Ishikawa (cell line): ENCODE results near the gene NUB1.

Experiments
- CEBPB ChIP-seq: IDR thresholded peaks from 2 replicates; pipeline ENCODE4 v1.6.1; 2012
- CREB1 ChIP-seq: IDR thresholded peaks from 2 replicates; pipeline ENCODE4 v1.6.1; 2012; ENCODE audit warnings: low read depth
- EGR1 ChIP-seq: IDR thresholded peaks from 2 replicates; pipeline ENCODE4 v1.6.1; 2012
- EP300 ChIP-seq: IDR thresholded peaks from 2 replicates; pipeline ENCODE4 v1.6.1; 2012; ENCODE audit warnings: borderline replicate concordance
- FOXM1 ChIP-seq: IDR thresholded peaks from 2 replicates; pipeline ENCODE4 v1.6.1; 2012; ENCODE audit warnings: low read depth, borderline replicate concordance
- NFIC ChIP-seq: IDR thresholded peaks from 2 replicates; pipeline ENCODE4 v1.6.1; 2012
- RAD21 ChIP-seq: IDR thresholded peaks from 2 replicates; pipeline ENCODE4 v1.6.1; 2012; ENCODE audit warnings: low read depth
- TAF1 ChIP-seq: IDR thresholded peaks from 2 replicates; pipeline ENCODE4 v1.6.1; 2012; ENCODE audit warnings: low read depth, mild to moderate bottlenecking
- TCF12 ChIP-seq: IDR thresholded peaks from 2 replicates; pipeline ENCODE4 v1.6.1; 2012; ENCODE audit warnings: low read depth
- TEAD4 ChIP-seq: IDR thresholded peaks from 2 replicates; pipeline ENCODE4 v1.6.1; 2012
- YY1 ChIP-seq: IDR thresholded peaks from 2 replicates; pipeline ENCODE4 v1.6.1; 2012; ENCODE audit warnings: low read depth
- ZBTB7A ChIP-seq: IDR thresholded peaks from 2 replicates; pipeline ENCODE4 v1.6.1; 2012; ENCODE audit warnings: low read depth
- TF ChIP-seq, protein P1 (sequence below): IDR thresholded peaks from 2 replicates; pipeline ENCODE4 v1.6.1; 2012
- TF ChIP-seq, protein P2 (sequence below): IDR thresholded peaks from 2 replicates; pipeline ENCODE4 v1.6.1; 2012; ENCODE audit warnings: low read depth, mild to moderate bottlenecking
- TF ChIP-seq, protein P3 (sequence below): IDR thresholded peaks from 2 replicates; pipeline ENCODE4 v1.6.1; 2012

The NUB1 gene

DNA sequence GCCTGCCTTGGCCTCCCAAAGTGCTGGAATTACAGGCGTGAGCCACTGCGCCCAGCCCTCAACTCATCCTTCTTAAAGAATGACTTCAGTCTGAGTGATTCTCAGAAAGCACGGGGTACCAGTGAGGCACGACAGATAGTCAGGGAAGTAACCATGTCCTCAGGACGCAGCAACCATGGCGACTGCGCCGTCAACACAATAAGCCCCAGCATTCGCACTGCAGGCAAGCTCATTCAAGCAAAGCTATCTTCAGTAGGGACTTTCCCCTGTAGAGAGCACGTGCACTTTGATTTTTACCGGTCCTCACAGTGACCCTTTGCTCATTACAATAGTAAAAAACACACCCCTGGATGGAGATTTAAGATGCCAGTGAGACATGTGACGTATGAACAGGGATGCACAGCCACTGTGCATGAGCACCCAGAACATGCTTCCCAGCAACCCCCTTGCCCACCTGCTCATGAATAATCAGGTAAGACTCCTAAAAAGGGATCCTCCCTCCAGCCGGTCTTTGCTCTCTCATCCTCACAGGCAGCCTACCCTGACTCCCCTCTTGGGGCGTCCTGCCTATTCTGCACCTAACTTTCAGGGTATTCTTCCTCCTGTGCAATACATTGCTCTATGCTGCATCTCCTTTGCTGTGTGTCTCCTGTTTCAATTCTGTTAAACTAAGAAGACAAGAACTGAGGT, 59.2 kb downstream of the NUB1 start:
- no peak for TF ChIP-seq YY1
- TF ChIP-seq, protein P1, sequence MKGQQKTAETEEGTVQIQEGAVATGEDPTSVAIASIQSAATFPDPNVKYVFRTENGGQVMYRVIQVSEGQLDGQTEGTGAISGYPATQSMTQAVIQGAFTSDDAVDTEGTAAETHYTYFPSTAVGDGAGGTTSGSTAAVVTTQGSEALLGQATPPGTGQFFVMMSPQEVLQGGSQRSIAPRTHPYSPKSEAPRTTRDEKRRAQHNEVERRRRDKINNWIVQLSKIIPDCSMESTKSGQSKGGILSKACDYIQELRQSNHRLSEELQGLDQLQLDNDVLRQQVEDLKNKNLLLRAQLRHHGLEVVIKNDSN, result no peak
- TF ChIP-seq EGR1, result no peak
- TF ChIP-seq FOXM1, result no peak
- TF ChIP-seq, protein P2, sequence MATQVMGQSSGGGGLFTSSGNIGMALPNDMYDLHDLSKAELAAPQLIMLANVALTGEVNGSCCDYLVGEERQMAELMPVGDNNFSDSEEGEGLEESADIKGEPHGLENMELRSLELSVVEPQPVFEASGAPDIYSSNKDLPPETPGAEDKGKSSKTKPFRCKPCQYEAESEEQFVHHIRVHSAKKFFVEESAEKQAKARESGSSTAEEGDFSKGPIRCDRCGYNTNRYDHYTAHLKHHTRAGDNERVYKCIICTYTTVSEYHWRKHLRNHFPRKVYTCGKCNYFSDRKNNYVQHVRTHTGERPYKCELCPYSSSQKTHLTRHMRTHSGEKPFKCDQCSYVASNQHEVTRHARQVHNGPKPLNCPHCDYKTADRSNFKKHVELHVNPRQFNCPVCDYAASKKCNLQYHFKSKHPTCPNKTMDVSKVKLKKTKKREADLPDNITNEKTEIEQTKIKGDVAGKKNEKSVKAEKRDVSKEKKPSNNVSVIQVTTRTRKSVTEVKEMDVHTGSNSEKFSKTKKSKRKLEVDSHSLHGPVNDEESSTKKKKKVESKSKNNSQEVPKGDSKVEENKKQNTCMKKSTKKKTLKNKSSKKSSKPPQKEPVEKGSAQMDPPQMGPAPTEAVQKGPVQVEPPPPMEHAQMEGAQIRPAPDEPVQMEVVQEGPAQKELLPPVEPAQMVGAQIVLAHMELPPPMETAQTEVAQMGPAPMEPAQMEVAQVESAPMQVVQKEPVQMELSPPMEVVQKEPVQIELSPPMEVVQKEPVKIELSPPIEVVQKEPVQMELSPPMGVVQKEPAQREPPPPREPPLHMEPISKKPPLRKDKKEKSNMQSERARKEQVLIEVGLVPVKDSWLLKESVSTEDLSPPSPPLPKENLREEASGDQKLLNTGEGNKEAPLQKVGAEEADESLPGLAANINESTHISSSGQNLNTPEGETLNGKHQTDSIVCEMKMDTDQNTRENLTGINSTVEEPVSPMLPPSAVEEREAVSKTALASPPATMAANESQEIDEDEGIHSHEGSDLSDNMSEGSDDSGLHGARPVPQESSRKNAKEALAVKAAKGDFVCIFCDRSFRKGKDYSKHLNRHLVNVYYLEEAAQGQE, result no peak
- no peak for TF ChIP-seq TAF1
- TF ChIP-seq CEBPB, result no peak
- TF ChIP-seq TCF12, result no peak
- no peak for TF ChIP-seq RAD21
- no peak for TF ChIP-seq EP300
- no peak for TF ChIP-seq NFIC
- TF ChIP-seq, protein P3, sequence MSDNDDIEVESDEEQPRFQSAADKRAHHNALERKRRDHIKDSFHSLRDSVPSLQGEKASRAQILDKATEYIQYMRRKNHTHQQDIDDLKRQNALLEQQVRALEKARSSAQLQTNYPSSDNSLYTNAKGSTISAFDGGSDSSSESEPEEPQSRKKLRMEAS, result no peak

DNA sequence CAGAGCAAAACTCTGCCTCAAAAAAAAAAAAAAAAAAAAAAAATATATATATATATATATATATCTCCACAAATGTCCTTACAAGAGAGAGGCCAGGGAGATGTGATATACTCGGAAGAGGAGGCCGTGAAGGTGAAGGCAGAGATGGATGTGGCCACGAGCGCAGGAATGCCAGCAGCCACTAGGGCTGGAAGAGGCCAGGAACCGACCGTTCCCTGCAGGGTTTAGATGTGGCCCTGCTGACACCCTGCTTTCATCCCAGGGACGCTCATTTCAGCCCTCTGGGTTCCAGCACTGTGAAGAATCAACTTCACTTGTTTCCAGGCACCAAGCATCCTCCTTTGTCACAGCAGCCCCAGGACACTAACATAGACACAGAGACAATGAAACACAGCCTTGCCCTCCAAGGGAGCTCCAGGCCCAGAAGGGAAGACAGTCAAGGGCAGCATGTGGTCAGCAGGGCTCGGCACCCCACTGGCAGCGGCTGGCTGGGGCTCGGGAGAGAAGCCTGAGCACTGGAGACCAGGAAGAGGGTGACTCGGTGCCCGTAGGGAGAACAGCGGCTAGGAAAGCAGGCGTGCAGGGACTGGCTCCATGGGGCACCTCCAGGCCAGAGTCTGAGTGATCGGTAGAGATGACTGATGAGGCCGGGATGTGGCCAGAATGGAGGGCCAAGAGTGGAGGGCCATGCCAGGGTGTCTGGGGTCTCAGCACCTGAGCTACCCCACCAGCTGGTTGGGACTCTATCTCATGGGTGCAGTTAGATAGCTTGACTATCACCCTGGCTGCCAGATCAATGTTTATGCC, 60.6 kb downstream of the NUB1 start:
- no peak for TF ChIP-seq FOXM1
- TF ChIP-seq, protein P2, result no peak
- TF ChIP-seq TAF1, result no peak
- TF ChIP-seq ZBTB7A, result no peak
- TF ChIP-seq CEBPB, result no peak
- no peak for TF ChIP-seq EGR1
- TF ChIP-seq EP300, result no peak
- TF ChIP-seq YY1, result no peak
- TF ChIP-seq CREB1, result no peak
- no peak for TF ChIP-seq TCF12
- TF ChIP-seq RAD21, result no peak
- TF ChIP-seq, protein P3, result no peak
- TF ChIP-seq NFIC, result no peak
- TF ChIP-seq, protein P1, result no peak
- no peak for TF ChIP-seq TEAD4

DNA sequence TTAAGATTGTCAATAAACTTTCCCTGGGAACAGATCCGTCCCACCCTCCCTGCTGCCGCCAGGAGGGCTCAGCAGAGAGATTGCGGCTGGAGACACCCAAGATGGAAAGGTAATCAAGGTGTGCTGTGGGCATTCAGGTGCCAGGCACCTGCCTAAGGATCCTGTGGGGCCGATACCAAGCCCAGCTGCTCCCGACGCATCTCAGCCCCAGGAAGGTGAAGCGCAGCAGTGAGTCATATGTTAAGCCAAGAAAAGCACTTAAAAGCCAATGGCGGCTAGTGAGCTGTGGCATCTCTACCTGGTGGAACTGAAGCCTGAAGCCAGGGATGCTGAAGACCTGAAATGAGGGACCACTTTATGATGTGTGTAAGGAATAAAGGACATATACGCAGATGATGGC, 62.2 kb downstream of the NUB1 start:
- TF ChIP-seq EP300 (no peak), NFIC (no peak), ZBTB7A (no peak), TAF1 (no peak), CEBPB (no peak), RAD21 (no peak), EGR1 (no peak), TCF12 (no peak), TEAD4 (no peak), FOXM1 (no peak), YY1 (no peak), CREB1 (no peak)
- TF ChIP-seq, protein P2, result no peak
- TF ChIP-seq, protein P1, result no peak
- TF ChIP-seq, protein P3, result no peak
